ENCODE measurements around the gene MTERF4.

MTERF4 gene

GRCh38 chr2:241132538-241133435, 30.7 kb upstream of the MTERF4 start:
- H3K9ac ChIP-seq (ENCODE audit: low read length) = no peak overlapping the region
- H3K36me3 ChIP-seq (ENCODE audit: control insufficient read depth, low read depth, low read length) = peaks cover 20% of the 10 kb centered on the region
- H3K9me3 ChIP-seq (ENCODE audit: control insufficient read depth, low read depth, low read length) = no peaks in the 10 kb centered on the region
- no peaks in the 10 kb centered on the region for H3K27me3 ChIP-seq (ENCODE audit: control insufficient read depth, insufficient read depth, low read length)
- H3K4me3 ChIP-seq (ENCODE audit: low read length) = no peak overlapping the region
- H3K27ac ChIP-seq (ENCODE audit: low read length) = no peak overlapping the region
- no peaks in the 10 kb centered on the region for H3K4me1 ChIP-seq (ENCODE audit: control insufficient read depth, low read depth, low read length)

DNA sequence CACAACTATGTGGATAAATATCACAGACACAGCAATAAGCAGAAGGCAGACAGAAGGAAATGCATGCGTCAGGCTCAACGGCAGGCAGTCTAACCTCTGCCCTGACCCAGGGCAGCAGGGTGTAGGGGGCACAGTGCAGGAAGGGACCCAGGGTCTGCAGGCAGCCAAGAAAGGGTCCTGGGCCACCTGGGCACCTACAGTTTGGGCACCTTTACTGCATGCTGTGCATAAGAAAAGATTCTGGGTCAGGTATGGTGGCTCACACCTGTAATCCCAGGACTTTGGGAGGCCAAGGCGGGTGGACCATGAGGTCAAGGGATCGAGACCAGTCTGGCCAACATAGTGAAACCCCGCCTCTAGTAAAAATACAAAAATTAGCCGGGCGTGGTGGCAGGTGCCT, 29.4 kb upstream of the MTERF4 start:
- no peak overlapping the region for H3K9ac ChIP-seq (ENCODE audit: low read length)

DNA sequence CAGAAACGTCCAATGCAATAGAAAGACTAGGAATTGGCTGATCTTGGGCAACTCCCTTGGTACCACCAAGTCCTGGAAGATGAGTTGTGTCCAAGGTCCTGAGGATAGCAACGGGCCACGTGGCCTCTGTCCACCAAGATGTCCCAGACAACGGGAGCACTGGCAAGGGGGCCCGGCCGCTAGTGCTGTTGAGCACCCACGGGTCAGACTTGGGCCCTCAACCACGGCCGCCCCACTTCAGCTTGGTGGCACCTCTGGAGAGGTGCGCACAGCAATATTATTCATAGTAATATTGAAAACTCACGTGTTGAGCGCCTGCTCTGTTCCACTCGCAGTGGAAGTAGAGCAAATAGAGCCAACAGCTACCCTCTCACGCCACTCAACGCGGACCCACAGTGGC, 28.2 kb upstream of the MTERF4 start:
- Histone ChIP-seq H3K4me1 (ENCODE audit: control insufficient read depth, low read depth, low read length) (no peaks in the 10 kb centered on the region), H3K9me3 (ENCODE audit: control insufficient read depth, low read depth, low read length) (no peaks in the 10 kb centered on the region), H3K27me3 (ENCODE audit: control insufficient read depth, insufficient read depth, low read length) (no peaks in the 10 kb centered on the region), H3K4me3 (ENCODE audit: low read length) (no peak overlapping the region), H3K27ac (ENCODE audit: low read length) (no peak overlapping the region), H3K9ac (ENCODE audit: low read length) (no peak overlapping the region), H3K36me3 (ENCODE audit: control insufficient read depth, low read depth, low read length) (peaks cover 12% of the 10 kb centered on the region)

More for the DNA sequence above, 29.4 kb upstream of the MTERF4 start:
- peaks cover 11% of the 10 kb centered on the region for H3K36me3 ChIP-seq (ENCODE audit: control insufficient read depth, low read depth, low read length)
- no peak overlapping the region for H3K4me3 ChIP-seq (ENCODE audit: low read length)
- no peak overlapping the region for H3K27ac ChIP-seq (ENCODE audit: low read length)
- H3K4me1 ChIP-seq (ENCODE audit: control insufficient read depth, low read depth, low read length) = no peaks in the 10 kb centered on the region
- H3K9me3 ChIP-seq (ENCODE audit: control insufficient read depth, low read depth, low read length) = no peaks in the 10 kb centered on the region
- no peaks in the 10 kb centered on the region for H3K27me3 ChIP-seq (ENCODE audit: control insufficient read depth, insufficient read depth, low read length)

- H3K36me3 ChIP-seq (ENCODE audit: control insufficient read depth, low read depth, low read length) = peaks cover 12% of the 10 kb centered on the region
- no peak overlapping the region for H3K9ac ChIP-seq (ENCODE audit: low read length)
- H3K4me1 ChIP-seq (ENCODE audit: control insufficient read depth, low read depth, low read length) = no peaks in the 10 kb centered on the region
- H3K27me3 ChIP-seq (ENCODE audit: control insufficient read depth, insufficient read depth, low read length) = no peaks in the 10 kb centered on the region
- no peak overlapping the region for H3K27ac ChIP-seq (ENCODE audit: low read length)
- H3K4me3 ChIP-seq (ENCODE audit: low read length) = no peak overlapping the region
- H3K9me3 ChIP-seq (ENCODE audit: control insufficient read depth, low read depth, low read length) = no peaks in the 10 kb centered on the region
These were observed 27.2 kb upstream of the MTERF4 start for GRCh38 chr2:241129086-241129871.

- Histone ChIP-seq H3K4me1 (ENCODE audit: control insufficient read depth, low read depth, low read length) (no peaks in the 10 kb centered on the region), H3K27ac (ENCODE audit: low read length) (no peak overlapping the region), H3K27me3 (ENCODE audit: control insufficient read depth, insufficient read depth, low read length) (no peaks in the 10 kb centered on the region), H3K36me3 (ENCODE audit: control insufficient read depth, low read depth, low read length) (peaks cover 12% of the 10 kb centered on the region), H3K9me3 (ENCODE audit: control insufficient read depth, low read depth, low read length) (no peaks in the 10 kb centered on the region), H3K4me3 (ENCODE audit: low read length) (no peak overlapping the region), H3K9ac (ENCODE audit: low read length) (no peak overlapping the region)
These were observed 26.2 kb upstream of the MTERF4 start for GRCh38 chr2:241128266-241128665.

DNA sequence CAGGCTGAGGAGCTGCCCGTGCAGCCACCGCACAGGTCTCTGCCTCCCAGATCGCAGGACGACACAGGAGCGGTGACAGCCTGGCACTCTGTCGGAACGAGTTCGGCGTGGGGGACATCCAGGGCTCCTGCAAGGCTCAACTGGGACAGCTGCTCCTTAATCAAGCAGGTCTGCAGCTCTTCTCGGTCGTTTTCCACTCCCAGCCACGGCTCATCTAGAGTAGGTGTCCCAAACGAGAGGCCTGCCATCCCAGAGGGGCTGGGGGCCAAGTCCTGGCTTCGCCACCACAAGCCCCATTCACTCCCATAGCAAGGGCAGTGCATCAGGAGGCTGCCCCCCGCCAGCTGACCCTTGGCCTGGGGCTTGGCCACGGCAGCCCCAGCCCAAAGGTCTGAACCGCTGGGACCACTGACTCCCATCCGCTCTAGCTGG, 24.7 kb upstream of the MTERF4 start:
- Histone ChIP-seq H3K9ac (ENCODE audit: low read length) (no peak overlapping the region), H3K4me3 (ENCODE audit: low read length) (no peak overlapping the region)

DNA sequence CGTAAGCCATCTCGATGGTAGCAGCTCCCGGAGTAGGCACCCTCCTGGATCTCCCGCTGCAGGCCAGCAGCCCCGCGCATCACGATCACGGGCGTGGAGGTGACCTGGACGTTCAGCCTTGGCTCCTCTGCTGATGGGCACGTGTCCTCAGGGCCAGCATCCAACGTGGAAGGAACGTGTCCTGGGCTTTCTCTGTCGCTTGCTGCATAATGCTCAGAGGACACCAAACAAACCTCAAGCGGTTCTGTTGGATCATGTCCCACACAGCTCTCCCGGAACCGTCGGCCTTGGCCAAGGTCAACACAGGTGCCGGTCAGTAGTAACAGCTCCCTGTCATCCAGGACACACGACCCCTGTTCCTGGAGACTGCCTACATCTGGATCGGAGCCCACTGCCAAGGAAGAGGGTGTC, 24.1 kb upstream of the MTERF4 start:
- Histone ChIP-seq H3K27ac (ENCODE audit: low read length) (no peak overlapping the region), H3K9me3 (ENCODE audit: control insufficient read depth, low read depth, low read length) (no peaks in the 10 kb centered on the region), H3K4me1 (ENCODE audit: control insufficient read depth, low read depth, low read length) (no peaks in the 10 kb centered on the region), H3K9ac (ENCODE audit: low read length) (no peak overlapping the region), H3K4me3 (ENCODE audit: low read length) (no peak overlapping the region), H3K36me3 (ENCODE audit: control insufficient read depth, low read depth, low read length) (peaks cover 17% of the 10 kb centered on the region), H3K27me3 (ENCODE audit: control insufficient read depth, insufficient read depth, low read length) (no peaks in the 10 kb centered on the region)

More for the DNA sequence above, 24.7 kb upstream of the MTERF4 start:
- Histone ChIP-seq H3K4me1 (ENCODE audit: control insufficient read depth, low read depth, low read length) (no peaks in the 10 kb centered on the region), H3K27ac (ENCODE audit: low read length) (no peak overlapping the region), H3K9me3 (ENCODE audit: control insufficient read depth, low read depth, low read length) (no peaks in the 10 kb centered on the region), H3K27me3 (ENCODE audit: control insufficient read depth, insufficient read depth, low read length) (no peaks in the 10 kb centered on the region), H3K36me3 (ENCODE audit: control insufficient read depth, low read depth, low read length) (peaks cover 11% of the 10 kb centered on the region)

DNA sequence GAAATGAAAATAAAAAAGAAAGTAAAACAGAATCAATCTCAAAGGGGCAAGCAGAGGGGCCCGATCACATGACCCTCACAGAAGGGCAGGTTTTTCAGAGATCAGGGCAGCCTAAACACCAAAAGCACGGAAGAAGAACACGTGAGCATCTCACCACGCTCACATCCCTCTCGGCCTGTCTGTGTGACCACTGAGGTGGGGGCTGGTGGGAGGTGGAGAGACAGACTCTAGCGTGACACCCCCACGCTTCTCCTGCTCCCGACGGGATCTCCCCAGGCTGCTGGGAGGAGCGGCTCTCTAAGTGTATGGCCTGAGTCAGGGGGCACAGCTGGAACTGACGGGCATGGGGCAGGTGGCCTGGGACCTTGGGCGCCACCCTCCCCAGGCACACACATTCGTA, 23.5 kb upstream of the MTERF4 start:
- H3K36me3 ChIP-seq (ENCODE audit: control insufficient read depth, low read depth, low read length) = peaks cover 22% of the 10 kb centered on the region
- no peaks in the 10 kb centered on the region for H3K9me3 ChIP-seq (ENCODE audit: control insufficient read depth, low read depth, low read length)
- no peak overlapping the region for H3K4me3 ChIP-seq (ENCODE audit: low read length)
- no peak overlapping the region for H3K27ac ChIP-seq (ENCODE audit: low read length)
- no peaks in the 10 kb centered on the region for H3K4me1 ChIP-seq (ENCODE audit: control insufficient read depth, low read depth, low read length)
- H3K9ac ChIP-seq (ENCODE audit: low read length) = no peak overlapping the region
- H3K27me3 ChIP-seq (ENCODE audit: control insufficient read depth, insufficient read depth, low read length) = no peaks in the 10 kb centered on the region

- no peak overlapping the region for H3K9ac ChIP-seq (ENCODE audit: low read length)
- no peak overlapping the region for H3K4me3 ChIP-seq (ENCODE audit: low read length)
- H3K27ac ChIP-seq (ENCODE audit: low read length) = no peak overlapping the region
- H3K36me3 ChIP-seq (ENCODE audit: control insufficient read depth, low read depth, low read length) = peaks cover 22% of the 10 kb centered on the region
- no peaks in the 10 kb centered on the region for H3K27me3 ChIP-seq (ENCODE audit: control insufficient read depth, insufficient read depth, low read length)
- H3K4me1 ChIP-seq (ENCODE audit: control insufficient read depth, low read depth, low read length) = no peaks in the 10 kb centered on the region
- no peaks in the 10 kb centered on the region for H3K9me3 ChIP-seq (ENCODE audit: control insufficient read depth, low read depth, low read length)
These were observed 21.9 kb upstream of the MTERF4 start for GRCh38 chr2:241123816-241124536.

DNA sequence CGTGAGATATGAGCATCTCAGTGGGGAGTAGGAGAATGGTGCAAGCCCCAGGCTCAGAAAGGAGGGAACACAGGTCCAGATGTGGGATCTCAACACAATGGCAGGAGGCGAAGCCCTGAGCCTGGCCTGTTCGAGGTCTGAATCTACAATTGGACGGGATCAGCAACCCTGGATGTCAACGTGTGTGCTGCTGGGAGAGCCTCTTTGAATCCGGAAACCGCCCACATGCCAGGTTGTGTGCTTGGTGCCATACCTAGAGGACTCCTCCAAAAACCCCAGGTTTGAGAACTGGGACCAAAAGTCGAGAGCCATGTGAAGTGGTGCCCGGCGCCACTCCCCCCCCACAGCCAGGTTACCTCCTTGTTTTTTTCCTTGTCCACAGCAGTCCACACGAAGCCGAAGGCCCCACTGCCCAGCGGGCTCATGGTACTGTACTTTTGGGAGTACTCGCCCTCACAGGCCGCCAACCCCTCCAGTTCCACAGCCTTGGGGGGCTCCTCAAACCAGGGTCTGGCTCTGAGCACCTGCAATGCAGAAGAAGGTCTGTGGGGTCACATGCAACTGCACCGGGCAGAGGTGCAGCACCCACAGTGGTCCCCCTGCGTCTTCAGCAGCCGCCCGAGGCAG, 20.4 kb upstream of the MTERF4 start:
- H3K9ac ChIP-seq (ENCODE audit: low read length) = no peak overlapping the region
- H3K36me3 ChIP-seq (ENCODE audit: control insufficient read depth, low read depth, low read length) = peaks cover 22% of the 10 kb centered on the region
- H3K4me3 ChIP-seq (ENCODE audit: low read length) = no peak overlapping the region
- no peaks in the 10 kb centered on the region for H3K4me1 ChIP-seq (ENCODE audit: control insufficient read depth, low read depth, low read length)
- no peaks in the 10 kb centered on the region for H3K27me3 ChIP-seq (ENCODE audit: control insufficient read depth, insufficient read depth, low read length)
- H3K9me3 ChIP-seq (ENCODE audit: control insufficient read depth, low read depth, low read length) = no peaks in the 10 kb centered on the region
- no peak overlapping the region for H3K27ac ChIP-seq (ENCODE audit: low read length)

DNA sequence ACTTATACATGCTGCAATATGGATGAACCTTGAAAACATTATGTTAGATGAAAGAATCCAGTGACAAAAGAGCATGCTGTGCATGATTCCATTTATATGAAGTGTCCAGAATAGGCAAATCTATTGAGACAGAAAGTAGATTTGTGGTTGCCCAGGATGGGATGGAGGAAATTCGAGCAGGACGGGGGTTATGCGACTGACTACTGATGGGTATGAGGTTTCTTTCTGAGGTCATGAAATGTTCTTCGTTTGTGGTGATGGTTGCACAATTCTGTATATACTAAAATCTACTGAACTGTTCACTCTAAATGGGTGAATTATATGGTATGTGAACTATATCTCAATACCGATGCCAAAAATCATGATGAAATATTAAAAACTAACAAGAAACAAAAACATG, 18.9 kb upstream of the MTERF4 start:
- Histone ChIP-seq H3K36me3 (ENCODE audit: control insufficient read depth, low read depth, low read length) (peaks cover 15% of the 10 kb centered on the region), H3K4me1 (ENCODE audit: control insufficient read depth, low read depth, low read length) (no peaks in the 10 kb centered on the region), H3K9me3 (ENCODE audit: control insufficient read depth, low read depth, low read length) (no peaks in the 10 kb centered on the region), H3K27me3 (ENCODE audit: control insufficient read depth, insufficient read depth, low read length) (no peaks in the 10 kb centered on the region), H3K9ac (ENCODE audit: low read length) (no peak overlapping the region), H3K27ac (ENCODE audit: low read length) (no peak overlapping the region), H3K4me3 (ENCODE audit: low read length) (no peak overlapping the region)
